Stomach (tissue), 4 donors: ENCODE results near the gene RIC8A.

Experiments
- CTCF ChIP-seq, 7 experiments: fragments of 450-650 bp in 4 of 7; fragments of 200-600 bp in 3 of 7; sonication (generic) in 3 of 7; IDR thresholded peaks; one replicate each; pipeline ENCODE4 v1.5.1; 2016 to 2019; ENCODE audit warnings: antibody characterized with exemption in 7 of 7, control low read depth in 2 of 7, mild to moderate bottlenecking in 1 of 7
- POLR2A ChIP-seq, 4 donors: fragments of 450-650 bp; IDR thresholded peaks; one replicate each; pipeline ENCODE4 v1.6.1; 2016; ENCODE audit warnings: antibody characterized with exemption in 4 of 4, control low read depth in 2 of 4, mild to moderate bottlenecking in 1 of 4, moderate library complexity in 1 of 4
- POLR2AphosphoS5 ChIP-seq, 3 donors: sonication (generic); formaldehyde crosslinking; IDR thresholded peaks; one replicate each; pipeline ENCODE4 v1.6.1; 2016; ENCODE audit warnings: antibody characterized with exemption in 3 of 3

GRCh38 chr11:250274-250673, 42.8 kb downstream of the RIC8A start:
- TF ChIP-seq CTCF (IDR thresholded peaks at IDR 0.05) = no peak
- TF ChIP-seq POLR2A (IDR thresholded peaks at IDR 0.05) = no peak
- TF ChIP-seq POLR2AphosphoS5 (IDR thresholded peaks at IDR 0.05) = no peak
